MM.1S (cell line): ENCODE measurements around the gene PRKCE.

Experiments
- DNase-seq: peaks from one replicate; pipeline ENCODE4 v3.0.0-alpha.2; 2015
- H2AFZ ChIP-seq: fragments of 300-600 bp; sonication (generic); 2 replicates; pipeline ENCODE4 v1.6.0; 2016; ENCODE audit warnings: antibody characterized with exemption, low read length
- H3F3A ChIP-seq: fragments of 300-600 bp; sonication (generic); 2 replicates; pipeline ENCODE4 v1.6.1; 2016; ENCODE audit warnings: mild to moderate bottlenecking, antibody characterized with exemption, low read length, moderate library complexity, mixed read lengths; ENCODE audit not compliant: insufficient read depth
- H3K27ac ChIP-seq: fragments of 300-600 bp; sonication (generic); 2 replicates; pipeline ENCODE4 v1.5.1; 2016; ENCODE audit warnings: mild to moderate bottlenecking, low read length
- H3K27me3 ChIP-seq: fragments of 300-600 bp; sonication (generic); replicated peaks from 2 replicates; pipeline ENCODE4 v1.6.0; 2016; ENCODE audit warnings: low read length; ENCODE audit not compliant: insufficient read depth
- H3K36me3 ChIP-seq: fragments of 300-600 bp; sonication (generic); replicated peaks from 2 replicates; pipeline ENCODE4 v1.6.1; 2016; ENCODE audit warnings: mild to moderate bottlenecking, low read length, mixed read lengths; ENCODE audit not compliant: insufficient read depth
- H3K4me1 ChIP-seq: fragments of 300-600 bp; sonication (generic); 2 replicates; pipeline ENCODE4 v1.6.1; 2016; ENCODE audit warnings: low read length, mixed read lengths
- H3K4me2 ChIP-seq: fragments of 300-600 bp; sonication (generic); 2 replicates; pipeline ENCODE4 v1.6.0; 2016; ENCODE audit warnings: low read depth, low read length
- H3K4me3 ChIP-seq: fragments of 300-600 bp; sonication (generic); 2 replicates; pipeline ENCODE4 v1.5.1; 2016; ENCODE audit warnings: low read length, mixed read lengths
- H3K79me2 ChIP-seq: fragments of 300-600 bp; sonication (generic); 2 replicates; pipeline ENCODE4 v1.6.1; 2016; ENCODE audit warnings: mixed run types, low read length, mixed read lengths
- H3K9ac ChIP-seq: fragments of 300-600 bp; sonication (generic); 2 replicates; pipeline ENCODE4 v1.6.1; 2016; ENCODE audit warnings: low read length, mixed read lengths
- H3K9me2 ChIP-seq: fragments of 300-600 bp; sonication (generic); replicated peaks from 2 replicates; pipeline ENCODE4 v1.6.1; 2016; ENCODE audit warnings: mild to moderate bottlenecking, low read length, mixed read lengths; ENCODE audit not compliant: insufficient read depth
- H3K9me3 ChIP-seq: fragments of 300-600 bp; sonication (generic); replicated peaks from 2 replicates; pipeline ENCODE4 v1.6.1; 2016; ENCODE audit warnings: mild to moderate bottlenecking, low read length, mixed read lengths; ENCODE audit not compliant: insufficient read depth
- H4K20me1 ChIP-seq: fragments of 300-600 bp; sonication (generic); 2 replicates; pipeline ENCODE4 v1.6.1; 2016; ENCODE audit warnings: mild to moderate bottlenecking, low read length, moderate library complexity, mixed read lengths; ENCODE audit not compliant: insufficient read depth
- CTCF ChIP-seq: fragments of 300-600 bp; sonication (generic); IDR thresholded peaks from 2 replicates; pipeline ENCODE4 v1.5.1; 2016; ENCODE audit warnings: antibody characterized with exemption, low read length, mixed read lengths
- EZH2 ChIP-seq: fragments of 300-600 bp; sonication (generic); optimal IDR thresholded peaks from 2 replicates; pipeline ENCODE3; 2017; ENCODE audit warnings: low read depth, mild to moderate bottlenecking, antibody characterized with exemption, low read length, mixed read lengths
- EZH2phosphoT487 ChIP-seq: fragments of 300-600 bp; sonication (generic); IDR thresholded peaks from 2 replicates; pipeline ENCODE4 v1.6.1; 2018; ENCODE audit warnings: antibody characterized with exemption, low read length

The PRKCE gene

DNA sequence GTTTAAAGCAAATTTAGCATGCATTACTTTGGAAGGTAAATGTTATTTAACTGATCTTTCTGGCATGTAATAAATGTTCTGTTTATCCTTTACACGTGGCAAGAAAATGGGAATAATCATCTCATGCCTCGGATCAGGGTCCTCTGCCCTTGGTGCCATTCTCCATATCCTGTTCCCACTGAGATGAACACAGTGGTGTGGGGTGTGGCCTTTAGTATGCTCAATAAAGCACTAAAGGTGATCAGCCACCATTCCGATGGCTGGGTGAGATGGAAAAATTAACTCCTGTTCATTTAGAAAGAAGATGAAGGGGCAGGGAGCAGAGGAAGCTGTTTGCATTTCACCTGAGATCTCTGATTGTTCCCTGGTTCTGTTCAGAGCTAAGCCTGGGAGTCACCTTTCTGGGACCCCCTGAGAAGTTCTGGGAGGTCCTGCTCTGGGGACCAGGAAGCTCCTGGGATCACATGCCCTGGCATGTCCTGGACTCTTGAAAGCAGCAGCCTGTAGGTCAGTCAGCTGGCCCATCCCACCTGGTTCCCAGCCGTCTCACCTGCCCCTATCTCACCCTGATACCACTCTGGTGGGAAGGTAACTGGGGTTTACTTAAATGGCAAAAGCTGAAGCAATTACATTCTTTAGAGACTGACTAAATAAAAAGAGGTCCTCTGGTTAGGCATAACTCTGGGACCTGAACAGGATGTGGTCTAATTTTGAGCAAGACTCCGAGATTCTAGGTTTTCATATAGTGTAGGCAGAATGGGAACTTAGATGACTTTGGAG lies 356.8 kb downstream of the PRKCE start:
- no peaks in the 10 kb centered on the region for H3K36me3 ChIP-seq
- H3F3A ChIP-seq: no peaks in the 10 kb centered on the region
- H3K27ac ChIP-seq: no peak overlapping the region
- no peaks in the 10 kb centered on the region for H3K27me3 ChIP-seq
- H3K4me1 ChIP-seq: peaks cover 21% of the 10 kb centered on the region
- H3K9me2 ChIP-seq: no peaks in the 10 kb centered on the region
- H3K9me3 ChIP-seq: no peaks in the 10 kb centered on the region
- TF ChIP-seq EZH2phosphoT487 (no peak), EZH2 (no peak), CTCF (no peak)
- no peaks in the 10 kb centered on the region for H4K20me1 ChIP-seq
- no peak for DNase-seq
- no peak overlapping the region for H2AFZ ChIP-seq
- no peaks in the 10 kb centered on the region for H3K79me2 ChIP-seq
- no peak overlapping the region for H3K9ac ChIP-seq
- peak overlapping the region; percentile 29; the same call in 1 of the 2 replicates for H3K4me2 ChIP-seq
- H3K4me3 ChIP-seq: no peak overlapping the region

- DNase-seq: peak; percentile 31
- H3K27ac ChIP-seq: no peak overlapping the region; the same call in 1 of the 2 replicates
- no peak overlapping the region for H3K4me3 ChIP-seq
- H3K4me2 ChIP-seq: peak overlapping the region; percentile 29; the same call in 1 of the 2 replicates
- no peaks in the 10 kb centered on the region for H3K79me2 ChIP-seq
- no peaks in the 10 kb centered on the region for H4K20me1 ChIP-seq
- no peak for TF ChIP-seq EZH2phosphoT487
- TF ChIP-seq CTCF: no peak
- TF ChIP-seq EZH2: no peak
- no peaks in the 10 kb centered on the region for H3K27me3 ChIP-seq
- no peak overlapping the region for H2AFZ ChIP-seq
- no peak overlapping the region for H3K9ac ChIP-seq
- H3K9me2 ChIP-seq: no peaks in the 10 kb centered on the region
- H3K4me1 ChIP-seq: peaks cover 21% of the 10 kb centered on the region
- no peaks in the 10 kb centered on the region for H3F3A ChIP-seq
- no peaks in the 10 kb centered on the region for H3K9me3 ChIP-seq
- H3K36me3 ChIP-seq: no peaks in the 10 kb centered on the region
Measured at GRCh38 chr2:46009315-46009714, 357.8 kb downstream of the PRKCE start.

DNA sequence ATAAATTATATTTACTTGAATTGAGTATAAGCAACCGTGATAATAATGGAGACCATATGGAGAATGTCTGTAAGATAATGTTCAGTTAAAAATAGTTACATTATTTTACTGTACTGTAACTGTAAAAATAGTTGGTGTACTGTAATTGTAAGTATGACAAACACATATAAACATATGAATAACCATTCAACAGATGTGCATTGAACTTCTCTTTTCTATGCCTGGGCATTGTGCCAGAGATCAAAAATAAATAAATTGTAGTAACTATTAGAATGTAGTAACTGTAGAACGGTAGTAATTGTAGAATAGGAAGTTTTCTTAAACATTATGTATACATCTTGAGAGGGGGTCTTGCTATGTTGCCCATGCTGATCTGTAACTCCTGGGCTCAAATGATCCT lies 358.3 kb downstream of the PRKCE start:
- no peaks in the 10 kb centered on the region for H4K20me1 ChIP-seq
- H3K9me3 ChIP-seq: no peaks in the 10 kb centered on the region
- H3K27me3 ChIP-seq: no peaks in the 10 kb centered on the region
- peak overlapping the region; percentile 29; the same call in 1 of the 2 replicates for H3K4me2 ChIP-seq
- no peak overlapping the region for H2AFZ ChIP-seq
- no peaks in the 10 kb centered on the region for H3K36me3 ChIP-seq
- DNase-seq: no peak
- TF ChIP-seq EZH2 (no peak), EZH2phosphoT487 (no peak), CTCF (no peak)
- H3K4me3 ChIP-seq: no peak overlapping the region
- no peaks in the 10 kb centered on the region for H3F3A ChIP-seq
- H3K4me1 ChIP-seq: peaks cover 21% of the 10 kb centered on the region
- no peaks in the 10 kb centered on the region for H3K79me2 ChIP-seq
- no peak overlapping the region; the same call in 1 of the 2 replicates for H3K27ac ChIP-seq
- no peaks in the 10 kb centered on the region for H3K9me2 ChIP-seq
- H3K9ac ChIP-seq: no peak overlapping the region
